GM12873 (cell line): ENCODE results near the gene CAPN3.

Experiments
- TF ChIP-seq, protein P1 (sequence below): IDR thresholded peaks from 2 replicates; pipeline ENCODE4 v1.5.1; 2012; ENCODE audit warnings: low read depth, mild to moderate bottlenecking, moderate library complexity, low read length, control low read depth; ENCODE audit not compliant: insufficient read depth; ENCODE audit errors: missing control alignments

The CAPN3 gene

GRCh38 chr15:42359249-42359648 lies at the start of gene CAPN3:
CAPN3 (plus strand) TSS chr15:42359501; CDS start chr15:42359806, 305 bp downstream.
- TF ChIP-seq, protein P1, sequence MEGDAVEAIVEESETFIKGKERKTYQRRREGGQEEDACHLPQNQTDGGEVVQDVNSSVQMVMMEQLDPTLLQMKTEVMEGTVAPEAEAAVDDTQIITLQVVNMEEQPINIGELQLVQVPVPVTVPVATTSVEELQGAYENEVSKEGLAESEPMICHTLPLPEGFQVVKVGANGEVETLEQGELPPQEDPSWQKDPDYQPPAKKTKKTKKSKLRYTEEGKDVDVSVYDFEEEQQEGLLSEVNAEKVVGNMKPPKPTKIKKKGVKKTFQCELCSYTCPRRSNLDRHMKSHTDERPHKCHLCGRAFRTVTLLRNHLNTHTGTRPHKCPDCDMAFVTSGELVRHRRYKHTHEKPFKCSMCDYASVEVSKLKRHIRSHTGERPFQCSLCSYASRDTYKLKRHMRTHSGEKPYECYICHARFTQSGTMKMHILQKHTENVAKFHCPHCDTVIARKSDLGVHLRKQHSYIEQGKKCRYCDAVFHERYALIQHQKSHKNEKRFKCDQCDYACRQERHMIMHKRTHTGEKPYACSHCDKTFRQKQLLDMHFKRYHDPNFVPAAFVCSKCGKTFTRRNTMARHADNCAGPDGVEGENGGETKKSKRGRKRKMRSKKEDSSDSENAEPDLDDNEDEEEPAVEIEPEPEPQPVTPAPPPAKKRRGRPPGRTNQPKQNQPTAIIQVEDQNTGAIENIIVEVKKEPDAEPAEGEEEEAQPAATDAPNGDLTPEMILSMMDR: no peak

DNA sequence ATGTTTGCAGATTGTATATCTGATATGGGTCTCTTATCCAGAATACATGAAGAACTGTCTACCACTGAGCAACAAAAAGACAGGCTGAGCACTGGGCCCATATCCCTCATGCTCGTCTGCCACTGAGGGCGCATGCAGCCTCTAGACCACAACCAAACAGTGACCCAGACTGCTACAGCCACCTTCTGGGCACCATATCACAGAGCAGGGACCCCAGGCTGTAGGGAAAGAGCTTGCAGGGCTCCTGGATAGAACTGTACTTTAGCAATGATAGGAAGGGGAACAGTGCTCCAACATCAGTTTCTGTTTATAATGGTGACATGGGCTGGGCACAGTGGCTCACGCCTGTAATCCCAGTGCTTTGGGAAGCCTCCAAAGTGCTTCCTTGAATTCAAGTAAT lies 45.8 kb upstream of the CAPN3 start:
- TF ChIP-seq, protein P1: no peak

DNA sequence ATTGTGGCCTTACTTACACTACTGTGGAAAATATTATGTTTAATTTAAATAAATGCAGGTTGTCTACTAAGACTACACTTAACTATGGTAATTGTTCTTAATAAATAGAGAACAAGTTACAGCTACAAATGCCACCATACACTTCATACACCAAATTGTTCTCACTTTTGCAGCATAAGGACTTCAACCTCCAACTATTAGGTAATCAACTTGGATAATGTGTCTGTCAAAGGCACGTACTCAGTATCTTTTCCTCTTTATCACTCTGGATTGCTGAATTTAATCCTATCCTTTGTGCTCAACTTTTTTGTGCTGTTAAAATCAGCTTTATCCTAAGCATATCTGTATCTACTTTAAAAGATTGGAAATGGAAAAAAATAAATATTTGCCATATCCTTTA lies 44.5 kb upstream of the CAPN3 start:
- TF ChIP-seq, protein P1: no peak

DNA sequence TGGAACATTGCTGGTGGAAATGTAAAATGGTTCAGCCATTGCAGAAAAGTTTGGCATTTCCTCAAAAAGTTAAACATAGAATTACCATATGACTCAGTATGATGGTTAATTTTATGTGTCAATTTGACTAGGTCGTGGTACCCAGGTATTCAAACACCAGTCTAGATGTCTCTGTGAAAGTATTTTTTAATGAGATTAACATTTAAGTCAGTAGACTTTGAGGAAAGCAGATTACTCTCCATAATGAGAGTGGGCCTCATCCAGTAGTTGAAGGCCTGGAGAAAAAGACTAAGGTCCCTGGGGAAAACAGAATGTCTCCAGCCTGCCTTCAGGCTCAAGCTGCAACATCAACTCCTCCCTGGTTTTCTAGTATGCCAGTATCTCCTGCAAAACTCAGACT lies 43.8 kb upstream of the CAPN3 start:
- TF ChIP-seq, protein P1: no peak

DNA sequence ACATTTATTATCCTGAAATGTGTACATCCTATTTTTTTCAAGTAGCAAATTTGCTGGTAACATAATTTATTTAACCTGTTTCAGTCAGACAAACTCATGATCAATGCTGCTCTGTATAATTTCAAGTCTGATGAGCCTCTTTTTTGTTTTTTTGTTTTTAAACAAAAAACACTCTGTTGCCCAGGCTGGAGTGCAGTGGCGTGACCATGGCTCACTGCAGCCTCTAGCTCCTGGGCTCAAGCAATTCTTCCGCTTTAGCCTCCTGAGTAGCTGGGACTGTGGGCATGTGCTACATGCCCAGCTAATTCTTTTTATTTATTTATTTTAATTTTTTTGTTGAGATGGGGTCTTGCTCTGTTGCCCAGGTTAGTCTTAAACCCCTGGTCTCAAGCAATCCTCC lies 40.1 kb upstream of the CAPN3 start:
- TF ChIP-seq, protein P1: no peak

DNA sequence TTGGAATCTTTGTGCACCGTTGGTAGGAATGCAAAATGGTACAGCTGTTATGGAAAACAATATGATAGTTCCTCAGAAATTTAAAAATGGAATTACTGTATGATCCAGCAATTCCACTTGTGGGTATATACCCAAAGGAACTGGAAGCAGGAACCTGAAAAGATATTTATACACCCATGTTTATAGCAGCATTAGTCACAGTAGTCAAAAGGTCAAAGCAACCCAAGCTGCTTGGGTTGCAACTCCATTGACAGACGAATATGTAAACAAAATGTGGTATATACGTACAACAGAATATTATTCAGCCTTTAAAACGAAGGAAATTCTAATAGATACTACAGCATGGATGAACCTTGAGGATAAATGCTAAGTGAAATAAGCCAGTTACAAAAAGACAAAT lies 35.0 kb upstream of the CAPN3 start:
- TF ChIP-seq, protein P1: no peak

- TF ChIP-seq, protein P1: no peak
Measured at GRCh38 chr15:42329161-42329560, 30.1 kb upstream of the CAPN3 start.
